GM10266 (cell line): Measurements from ENCODE around the gene NAA35.

Source experiments
- DNase-seq: peaks from one replicate; pipeline ENCODE4 v3.0.0; 2012; ENCODE audit errors: extremely low spot score
- TF ChIP-seq, protein P1 (sequence below): IDR thresholded peaks from 2 replicates; pipeline ENCODE4 v1.5.1; 2012; ENCODE audit warnings: mild to moderate bottlenecking, low read depth; ENCODE audit not compliant: control insufficient read depth, insufficient read depth; ENCODE audit errors: missing control alignments

NAA35 gene

DNA sequence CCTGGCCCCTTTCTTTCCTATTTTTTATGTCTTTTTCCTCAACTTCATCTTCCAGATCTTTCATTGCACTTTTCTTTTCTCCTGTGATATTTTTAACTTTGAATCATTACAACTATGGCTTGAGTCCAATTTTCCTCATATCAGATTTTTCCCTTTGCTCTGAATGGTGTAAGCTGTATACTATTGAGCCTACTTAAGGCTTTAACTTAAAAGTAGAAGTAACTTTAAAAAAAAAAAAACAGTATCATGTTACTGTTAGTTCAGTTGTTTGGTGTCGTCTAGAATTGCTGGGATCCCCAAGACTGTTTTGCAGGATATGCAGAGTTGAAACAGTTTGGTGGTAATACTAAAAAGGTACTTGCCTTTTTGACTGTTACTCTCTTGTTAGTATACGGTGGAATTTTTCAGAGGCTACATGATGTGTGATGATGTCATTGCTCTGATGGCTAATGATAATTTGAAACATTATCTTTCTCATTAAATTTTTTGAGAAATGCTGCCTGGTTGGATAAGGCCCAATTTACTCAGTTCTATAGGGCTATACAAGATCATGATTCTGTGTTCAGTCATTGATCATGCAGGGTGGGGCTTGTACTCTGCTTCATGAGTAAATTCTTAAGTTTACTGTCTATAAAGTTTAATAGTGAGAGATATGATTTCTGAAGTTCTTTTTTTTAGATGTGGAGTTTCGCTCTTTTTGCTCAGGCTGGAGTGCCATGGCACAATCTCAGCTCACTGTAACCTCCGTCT, 8.8 kb downstream of the NAA35 start:
- TF ChIP-seq, protein P1, sequence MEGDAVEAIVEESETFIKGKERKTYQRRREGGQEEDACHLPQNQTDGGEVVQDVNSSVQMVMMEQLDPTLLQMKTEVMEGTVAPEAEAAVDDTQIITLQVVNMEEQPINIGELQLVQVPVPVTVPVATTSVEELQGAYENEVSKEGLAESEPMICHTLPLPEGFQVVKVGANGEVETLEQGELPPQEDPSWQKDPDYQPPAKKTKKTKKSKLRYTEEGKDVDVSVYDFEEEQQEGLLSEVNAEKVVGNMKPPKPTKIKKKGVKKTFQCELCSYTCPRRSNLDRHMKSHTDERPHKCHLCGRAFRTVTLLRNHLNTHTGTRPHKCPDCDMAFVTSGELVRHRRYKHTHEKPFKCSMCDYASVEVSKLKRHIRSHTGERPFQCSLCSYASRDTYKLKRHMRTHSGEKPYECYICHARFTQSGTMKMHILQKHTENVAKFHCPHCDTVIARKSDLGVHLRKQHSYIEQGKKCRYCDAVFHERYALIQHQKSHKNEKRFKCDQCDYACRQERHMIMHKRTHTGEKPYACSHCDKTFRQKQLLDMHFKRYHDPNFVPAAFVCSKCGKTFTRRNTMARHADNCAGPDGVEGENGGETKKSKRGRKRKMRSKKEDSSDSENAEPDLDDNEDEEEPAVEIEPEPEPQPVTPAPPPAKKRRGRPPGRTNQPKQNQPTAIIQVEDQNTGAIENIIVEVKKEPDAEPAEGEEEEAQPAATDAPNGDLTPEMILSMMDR, result no peak
- DNase-seq, result no peak

DNA sequence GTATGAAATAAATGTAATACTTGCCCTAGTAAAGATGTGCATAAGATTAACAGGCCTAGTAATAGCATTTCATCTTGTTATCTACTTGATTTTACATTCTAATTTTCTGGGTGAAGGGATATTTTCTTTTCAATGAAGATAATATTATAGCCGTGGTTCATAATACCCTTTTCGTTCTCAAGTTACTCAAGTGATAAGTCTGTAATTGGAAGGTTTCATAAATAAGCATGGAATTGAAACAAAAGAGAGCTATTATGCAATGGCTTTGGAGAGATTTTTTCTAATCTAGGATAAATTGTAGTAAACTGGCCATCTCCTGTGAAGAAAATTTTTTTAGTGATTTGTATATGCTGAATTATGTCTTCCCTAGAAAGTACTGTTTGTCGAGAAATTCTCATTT, 19.0 kb downstream of the NAA35 start:
- no peak for DNase-seq
- TF ChIP-seq, protein P1, result no peak

DNA sequence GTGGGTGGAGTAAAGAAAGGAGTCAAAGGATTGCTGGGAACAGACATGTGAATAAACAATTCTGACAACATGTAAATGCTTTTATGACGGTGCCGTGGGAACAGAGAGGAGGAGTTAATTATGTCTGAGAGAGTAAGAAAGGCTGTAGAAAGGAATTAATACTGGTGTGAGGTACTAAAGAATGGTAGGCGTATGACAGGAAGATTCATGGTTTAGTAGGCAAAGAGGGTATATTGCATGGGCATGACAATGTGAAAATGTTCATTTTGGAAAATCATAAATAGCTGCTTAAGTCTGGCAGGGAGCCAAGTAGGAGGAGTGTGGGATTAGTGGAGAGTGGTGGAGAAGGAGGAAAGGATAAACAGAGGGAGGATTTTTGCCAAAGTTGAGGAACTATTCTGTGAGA, 19.7 kb downstream of the NAA35 start:
- no peak for DNase-seq
- TF ChIP-seq, protein P1, result no peak

DNA sequence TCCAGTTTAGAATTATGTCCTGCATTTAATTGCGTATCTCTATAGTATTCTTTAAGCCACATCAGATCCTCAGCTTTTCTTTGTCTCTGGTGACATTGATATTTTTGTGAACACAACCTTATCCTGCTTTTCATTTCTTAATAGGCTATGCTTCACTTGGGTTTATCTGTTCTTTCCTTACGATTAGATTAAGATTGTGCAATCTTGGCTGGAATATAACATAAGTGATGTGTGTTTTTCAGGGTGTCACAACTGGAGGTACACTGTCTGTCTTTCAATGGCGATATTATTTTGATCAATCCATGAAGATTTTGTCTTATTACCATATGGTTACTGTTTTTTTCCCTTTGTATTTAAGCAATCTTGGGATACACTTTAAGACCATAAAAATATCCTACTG, 23.6 kb downstream of the NAA35 start:
- TF ChIP-seq, protein P1, result no peak
- DNase-seq, result no peak

GRCh38 chr9:85964949-85965348, 24.0 kb downstream of the NAA35 start:
- no peak for DNase-seq
- TF ChIP-seq, protein P1, result no peak

GRCh38 chr9:85969727-85970126, 28.8 kb downstream of the NAA35 start:
- TF ChIP-seq, protein P1, result no peak
- no peak for DNase-seq

GRCh38 chr9:85971731-85972130, 30.8 kb downstream of the NAA35 start:
- no peak for DNase-seq
- TF ChIP-seq, protein P1, result no peak
